Measurements from ENCODE around the gene BPGM. TPM values are rescaled to one million over a fixed set of nuclear protein-coding genes. Genes with fewer than 3 reads are reported as not detected.
A peak's percentile ranks its signal among the peaks of the same experiment; 100 is the strongest.

Gene BPGM
- total and polyA plus RNA-seq, 2 experiments from 2014 or later: 25.0 to 25.7 TPM

GRCh38 chr7:134632937-134633540 lies 13.6 kb upstream of the BPGM start:
- Histone ChIP-seq H3K4me3 (no peak overlapping the region), H3K4me2 (no peak overlapping the region), H4K20me1 (ENCODE audit: insufficient read depth, poor library complexity, severe bottlenecking) (no peaks in the 10 kb centered on the region), H3K4me1 (ENCODE audit: insufficient read depth) (no peaks in the 10 kb centered on the region), H3K36me3 (replicated peaks; ENCODE audit: insufficient read depth, low read depth) (no peaks in the 10 kb centered on the region), H3K9me3 (ENCODE audit: low read depth) (no peaks in the 10 kb centered on the region), H3K27me3 (no peaks in the 10 kb centered on the region), H3K9me2 (replicated peaks; ENCODE audit: insufficient read depth) (no peaks in the 10 kb centered on the region), H3K79me2 (no peaks in the 10 kb centered on the region), H3K27ac (no peak overlapping the region), H2AFZ (no peak overlapping the region)
- WGBS (ENCODE audit: low lambda C conversion rate, missing lambda C conversion rate): 35% methylated on average over 5 of the region's 5 CpGs
- TF ChIP-seq EZH2 (IDR thresholded peaks at IDR 0.05; ENCODE audit: borderline replicate concordance): no peak
- no peak for TF ChIP-seq EZH2phosphoT487 (IDR thresholded peaks at IDR 0.05; ENCODE audit: low read depth, severe bottlenecking, unreplicated experiment)
- TF ChIP-seq CTCF (IDR thresholded peaks at IDR 0.05; ENCODE audit: poor library complexity): peak; percentile 63
- peak; percentile 45 for DNase-seq (ENCODE audit: low spot score)

GRCh38 chr7:134636008-134636449 lies 10.6 kb upstream of the BPGM start:
- Histone ChIP-seq H3K79me2 (no peaks in the 10 kb centered on the region), H3K4me1 (ENCODE audit: insufficient read depth) (no peaks in the 10 kb centered on the region), H4K20me1 (ENCODE audit: insufficient read depth, poor library complexity, severe bottlenecking) (no peaks in the 10 kb centered on the region), H2AFZ (no peak overlapping the region), H3K9me3 (ENCODE audit: low read depth) (no peaks in the 10 kb centered on the region), H3K9me2 (replicated peaks; ENCODE audit: insufficient read depth) (no peaks in the 10 kb centered on the region), H3K4me2 (peak overlapping the region; percentile 23), H3K4me3 (no peak overlapping the region), H3K36me3 (replicated peaks; ENCODE audit: insufficient read depth, low read depth) (no peaks in the 10 kb centered on the region), H3K27ac (no peak overlapping the region), H3K27me3 (no peaks in the 10 kb centered on the region)
- DNase-seq (ENCODE audit: low spot score): no peak
- TF ChIP-seq EZH2 (IDR thresholded peaks at IDR 0.05; ENCODE audit: borderline replicate concordance): no peak
- no peak for TF ChIP-seq CTCF (IDR thresholded peaks at IDR 0.05; ENCODE audit: poor library complexity)
- TF ChIP-seq EZH2phosphoT487 (IDR thresholded peaks at IDR 0.05; ENCODE audit: low read depth, severe bottlenecking, unreplicated experiment): no peak
- 77% methylated on average over 2 of the region's 2 CpGs for WGBS (ENCODE audit: low lambda C conversion rate, missing lambda C conversion rate)

GRCh38 chr7:134637441-134637840 lies 9.2 kb upstream of the BPGM start:
- Histone ChIP-seq H3K9me2 (replicated peaks; ENCODE audit: insufficient read depth) (no peaks in the 10 kb centered on the region), H3K4me2 (no peak overlapping the region), H3K4me3 (no peak overlapping the region), H3K27ac (no peak overlapping the region), H3K9me3 (ENCODE audit: low read depth) (no peaks in the 10 kb centered on the region), H3K79me2 (no peaks in the 10 kb centered on the region), H3K36me3 (replicated peaks; ENCODE audit: insufficient read depth, low read depth) (no peaks in the 10 kb centered on the region), H2AFZ (no peak overlapping the region), H3K27me3 (no peaks in the 10 kb centered on the region), H3K4me1 (ENCODE audit: insufficient read depth) (no peaks in the 10 kb centered on the region), H4K20me1 (ENCODE audit: insufficient read depth, poor library complexity, severe bottlenecking) (no peaks in the 10 kb centered on the region)
- TF ChIP-seq CTCF (IDR thresholded peaks at IDR 0.05; ENCODE audit: poor library complexity) (no peak), EZH2phosphoT487 (IDR thresholded peaks at IDR 0.05; ENCODE audit: low read depth, severe bottlenecking, unreplicated experiment) (no peak), EZH2 (IDR thresholded peaks at IDR 0.05; ENCODE audit: borderline replicate concordance) (no peak)
- WGBS (ENCODE audit: low lambda C conversion rate, missing lambda C conversion rate): 90% methylated on average over 4 of the region's 4 CpGs
- DNase-seq (ENCODE audit: low spot score): no peak

Measured in hepatocyte (in vitro differentiated cells).